Kidney (tissue), 14 donors: ENCODE data around the gene HOXA7. TPM values are rescaled to one million over a fixed set of nuclear protein-coding genes. Genes with fewer than 3 reads are reported as not detected.

ENCODE experiments used
- DNase-seq, 5 donors: peaks; one replicate each; pipeline ENCODE4 v3.0.0-alpha.2; 2013 to 2020
- FAIRE-seq: peaks from 2 replicates; lab custom pipeline; 2012; peaks lifted over from hg19 to GRCh38; lab: Jason Lieb, UNC
- H3K27ac ChIP-seq, 2 donors: one replicate each; pipeline ENCODE4 v1.7.0; 2013; ENCODE audit warnings: low read depth in 2 of 2, low read length in 2 of 2, inconsistent platforms in 1 of 2
- H3K27me3 ChIP-seq: one replicate; pipeline ENCODE4 v1.7.1; 2013; ENCODE audit warnings: low read length, inconsistent platforms; ENCODE audit not compliant: control insufficient read depth, insufficient read depth
- H3K36me3 ChIP-seq, 3 donors: one replicate each; pipeline versions ENCODE4 v1.7.0 to v1.7.1; 2013; ENCODE audit warnings: low read length in 3 of 3, control low read depth in 1 of 3, inconsistent platforms in 1 of 3; ENCODE audit not compliant: insufficient read depth in 3 of 3, control insufficient read depth in 2 of 3
- H3K4me1 ChIP-seq, 3 donors: one replicate each; pipeline versions ENCODE4 v1.7.0 to v1.7.1; 2013; ENCODE audit warnings: low read length in 3 of 3, inconsistent platforms in 1 of 3, low read depth in 1 of 3; ENCODE audit not compliant: control insufficient read depth in 2 of 3, insufficient read depth in 2 of 3
- H3K4me3 ChIP-seq, 3 donors: one replicate each; pipeline versions ENCODE4 v1.7.0 to v1.8.1; 2013; ENCODE audit warnings: low read length in 3 of 3, control low read depth in 1 of 3, inconsistent platforms in 1 of 3
- H3K9ac ChIP-seq, 3 donors: one replicate each; pipeline versions ENCODE4 v1.7.0 to v1.7.1; 2013; ENCODE audit warnings: low read length in 3 of 3, control low read depth in 1 of 3, inconsistent platforms in 1 of 3
- H3K9me3 ChIP-seq, 3 donors: one replicate each; pipeline versions ENCODE4 v1.7.0 to v1.7.1; 2013; ENCODE audit warnings: low read length in 3 of 3, control low read depth in 1 of 3, inconsistent platforms in 1 of 3; ENCODE audit not compliant: control insufficient read depth in 2 of 3, insufficient read depth in 1 of 3
- intact Hi-C: fragments of 100-400 bp; cut with DNase I; formaldehyde crosslinking; loops from one replicate; pipeline ENCODE4 v1.11.1; 2022
- polyA plus RNA-seq: library from polyadenylated mRNA; stranded (reverse); fragments of 350-450 nt; fragmentation: Illumina TruSeq; extraction: RNeasy Lipid Tissue Mini Kit (QIAGEN cat#74804); gene quantifications from one replicate; pipeline ENCODE4 v1.2.3, GENCODE V29; 2014; ENCODE audit warnings: low read depth, low replicate concordance; ENCODE audit not compliant: insufficient read depth
- total RNA-seq: library from RNA; stranded (reverse); fragmentation: NEBNext Ultra II Directional; extraction: Animal tissue kit (Norgen Biotek cat#: 25700); gene quantifications from one replicate; pipeline ENCODE4 v1.2.1, GENCODE V29; 2021
- TF ChIP-seq, protein P1 (sequence below): IDR thresholded peaks from 3 replicates; pipeline ENCODE4 v1.5.1; 2012; ENCODE audit warnings: mild to moderate bottlenecking, moderate library complexity, borderline replicate concordance; ENCODE audit not compliant: insufficient read depth; ENCODE audit errors: extremely low read depth
- donor health status: control.
- donor health status: control.
- donor health status: control.
- donor health status: control.
- donor health status: control.
- donor health status: DM: yes; HTN: yes; CAD: no.
- donor health status: Normal renal cell carcinoma (clear cell type).

The HOXA7 gene
- total and polyA plus RNA-seq, 2 donors from 2014 or later, result 23.8 to 31.3 TPM

DNA sequence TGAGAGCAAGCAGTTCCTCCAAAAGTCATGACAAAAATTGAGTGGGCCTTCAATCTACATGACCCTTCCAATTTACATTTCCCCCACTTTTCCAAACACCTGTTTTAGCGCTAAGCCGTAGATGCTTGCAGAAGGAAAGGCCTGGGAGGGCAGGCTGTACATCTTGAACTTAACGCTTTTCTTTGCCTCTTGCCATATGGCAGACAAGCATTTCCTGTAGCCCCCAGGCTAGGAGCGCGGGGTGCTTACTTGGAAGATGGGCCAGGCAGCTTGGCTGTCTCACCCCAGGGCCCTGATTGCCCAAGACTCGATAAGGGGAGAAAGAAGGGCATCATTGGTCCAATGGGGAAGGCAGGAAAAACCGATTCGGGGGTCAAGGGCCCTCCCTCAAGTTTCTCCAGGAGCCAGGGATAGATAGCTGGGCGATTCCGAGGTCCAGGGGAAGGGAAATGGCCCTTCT lies 15.9 kb upstream of the HOXA7 start:
- intact Hi-C loops, result loop anchor here (10.0 kb wide), 1 partner anchor 1318 kb away; no protein-coding TSS in a partner anchor
- H3K27me3 ChIP-seq, result no peaks in the 10 kb centered on the region
- FAIRE-seq (no peak), DNase-seq (peak in 1 of 5 donors; percentile 80)
- no peaks in the 10 kb centered on the region for H3K9me3 ChIP-seq
- H3K27ac ChIP-seq, result peak overlapping the region; percentile 84 to 90
- H3K36me3 ChIP-seq, result no peaks in the 10 kb centered on the region
- H3K4me3 ChIP-seq, result peak overlapping the region; percentile 62 to 86 (median 78)
- H3K4me1 ChIP-seq, result no peaks in the 10 kb centered on the region
- H3K9ac ChIP-seq, result peak overlapping the region; percentile 12 to 95 (median 72)
- TF ChIP-seq, protein P1, sequence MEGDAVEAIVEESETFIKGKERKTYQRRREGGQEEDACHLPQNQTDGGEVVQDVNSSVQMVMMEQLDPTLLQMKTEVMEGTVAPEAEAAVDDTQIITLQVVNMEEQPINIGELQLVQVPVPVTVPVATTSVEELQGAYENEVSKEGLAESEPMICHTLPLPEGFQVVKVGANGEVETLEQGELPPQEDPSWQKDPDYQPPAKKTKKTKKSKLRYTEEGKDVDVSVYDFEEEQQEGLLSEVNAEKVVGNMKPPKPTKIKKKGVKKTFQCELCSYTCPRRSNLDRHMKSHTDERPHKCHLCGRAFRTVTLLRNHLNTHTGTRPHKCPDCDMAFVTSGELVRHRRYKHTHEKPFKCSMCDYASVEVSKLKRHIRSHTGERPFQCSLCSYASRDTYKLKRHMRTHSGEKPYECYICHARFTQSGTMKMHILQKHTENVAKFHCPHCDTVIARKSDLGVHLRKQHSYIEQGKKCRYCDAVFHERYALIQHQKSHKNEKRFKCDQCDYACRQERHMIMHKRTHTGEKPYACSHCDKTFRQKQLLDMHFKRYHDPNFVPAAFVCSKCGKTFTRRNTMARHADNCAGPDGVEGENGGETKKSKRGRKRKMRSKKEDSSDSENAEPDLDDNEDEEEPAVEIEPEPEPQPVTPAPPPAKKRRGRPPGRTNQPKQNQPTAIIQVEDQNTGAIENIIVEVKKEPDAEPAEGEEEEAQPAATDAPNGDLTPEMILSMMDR, result no peak

DNA sequence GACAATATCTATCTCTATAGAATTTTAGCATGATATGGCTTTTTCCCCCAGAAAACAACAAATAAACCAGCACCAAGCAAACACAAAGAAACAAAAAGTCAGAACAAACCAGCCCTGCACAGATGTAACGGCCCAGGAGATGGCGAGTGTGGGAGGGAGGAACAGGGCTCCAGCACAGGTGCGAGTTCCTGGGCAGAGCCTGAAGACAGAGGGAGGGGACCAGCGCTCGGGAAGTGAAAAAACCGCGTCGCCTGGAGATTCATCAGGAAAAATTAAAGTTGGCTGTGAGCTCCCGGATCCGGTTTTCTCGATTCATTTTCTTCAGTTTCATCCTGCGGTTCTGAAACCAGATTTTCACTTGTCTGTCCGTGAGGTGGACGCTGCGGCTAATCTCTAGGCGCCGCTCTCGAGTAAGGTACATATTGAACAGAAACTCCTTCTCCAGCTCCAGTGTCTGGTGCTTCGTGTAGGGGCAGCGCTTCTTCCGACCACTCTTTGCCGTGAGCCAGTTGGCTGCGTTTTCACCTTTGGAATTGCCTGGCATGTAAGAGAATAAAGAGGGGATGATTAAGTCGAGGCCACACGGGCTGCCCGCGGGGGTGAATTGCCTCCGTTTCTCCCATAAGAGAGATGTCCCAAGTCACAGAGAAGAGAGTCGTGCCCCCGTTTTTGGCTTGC lies 15.3 kb upstream of the HOXA7 start:
- intact Hi-C loops, result loop anchor here (10.0 kb wide), 1 partner anchor 1317 kb away; no protein-coding TSS in a partner anchor
- peak overlapping the region; percentile 72 to 95 (median 85) for H3K9ac ChIP-seq
- no peak for FAIRE-seq

DNA sequence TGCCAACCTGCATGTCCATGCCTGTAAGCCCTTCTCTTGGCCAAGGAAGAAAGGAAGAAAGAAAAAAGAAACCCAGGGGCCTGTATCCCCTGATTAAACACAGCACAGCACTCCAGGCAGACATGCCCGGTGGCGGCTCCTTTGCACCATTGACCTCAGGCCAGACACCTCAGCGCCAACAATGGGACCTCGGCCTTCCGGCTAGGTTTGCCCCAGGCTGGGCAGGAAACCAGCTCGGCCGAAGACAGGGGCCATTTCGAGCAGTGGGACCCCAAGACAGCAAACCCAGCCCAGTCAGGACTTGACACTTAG lies 14.8 kb upstream of the HOXA7 start:
- intact Hi-C loops, result loop anchor here (10.0 kb wide), 1 partner anchor 1316 kb away; no protein-coding TSS in a partner anchor
- no peaks in the 10 kb centered on the region for H3K9me3 ChIP-seq
- H3K36me3 ChIP-seq, result no peaks in the 10 kb centered on the region
- H3K27me3 ChIP-seq, result no peaks in the 10 kb centered on the region
- H3K9ac ChIP-seq, result peak overlapping the region; percentile 72 to 95 (median 85)
- peak overlapping the region; percentile 84 to 96 for H3K27ac ChIP-seq
- TF ChIP-seq, protein P1, result no peak
- FAIRE-seq, result no peak
- H3K4me1 ChIP-seq, result no peaks in the 10 kb centered on the region
- DNase-seq, result peak in 2 of 5 donors; percentile 69
- H3K4me3 ChIP-seq, result peak overlapping the region; percentile 62 to 86 (median 78)

More for the DNA sequence above, 15.3 kb upstream of the HOXA7 start:
- Histone ChIP-seq H3K4me1 (no peaks in the 10 kb centered on the region), H3K4me3 (peak overlapping the region; percentile 62 to 86 (median 78)), H3K36me3 (no peaks in the 10 kb centered on the region), H3K9me3 (no peaks in the 10 kb centered on the region), H3K27ac (peak overlapping the region; percentile 84 to 96), H3K27me3 (no peaks in the 10 kb centered on the region)
- DNase-seq, result peak in 3 of 5 donors; percentile 35 to 68 (median 63)
- TF ChIP-seq, protein P1, result no peak
